Mesenchymal stem cell (in vitro differentiated cells and primary cell): ENCODE results near the gene KIF21A.
"Not testable (repeated sequence)": the region's sequence is repeated elsewhere in the genome, so short reads cannot be mapped to it uniquely, and the experiment has no call there.

ENCODE experiments used
- DNase-seq: peaks from one replicate; pipeline ENCODE4 v3.0.0-alpha.2; 2013
- H2AFZ ChIP-seq: one replicate; pipeline ENCODE4 v1.6.1; 2013; ENCODE audit warnings: low read depth, mild to moderate bottlenecking, control low read depth, inconsistent platforms, low read length, moderate library complexity
- H2AK5ac ChIP-seq: 2 replicates; pipeline ENCODE4 v1.6.1; 2013; ENCODE audit warnings: low read length, moderate library complexity, mild to moderate bottlenecking, inconsistent platforms; ENCODE audit not compliant: severe bottlenecking
- H2BK120ac ChIP-seq: one replicate; pipeline ENCODE4 v1.6.1; 2013; ENCODE audit warnings: low read depth, mild to moderate bottlenecking, inconsistent platforms, low read length, moderate library complexity
- H2BK12ac ChIP-seq, 2 experiments: one replicate each; pipeline ENCODE4 v1.6.1; 2013; ENCODE audit warnings: inconsistent platforms in 2 of 2, low read length in 2 of 2, mild to moderate bottlenecking in 2 of 2, moderate library complexity in 2 of 2, control low read depth in 1 of 2
- H2BK15ac ChIP-seq: one replicate; pipeline ENCODE4 v1.6.1; 2013; ENCODE audit warnings: mild to moderate bottlenecking, low read depth, inconsistent platforms; ENCODE audit not compliant: poor library complexity, severe bottlenecking
- H2BK5ac ChIP-seq: 2 replicates; pipeline ENCODE4 v1.6.1; 2013; ENCODE audit warnings: low read depth, mild to moderate bottlenecking, low read length, control low read depth, inconsistent platforms; ENCODE audit not compliant: poor library complexity, severe bottlenecking
- H3K14ac ChIP-seq, 2 experiments: one replicate each; pipeline ENCODE4 v1.6.1; 2013; ENCODE audit warnings: inconsistent platforms in 2 of 2, low read length in 2 of 2, control low read depth in 1 of 2, mild to moderate bottlenecking in 1 of 2, moderate library complexity in 1 of 2
- H3K18ac ChIP-seq, 2 experiments: one replicate each; pipeline ENCODE4 v1.6.1; 2013; ENCODE audit warnings: inconsistent platforms in 2 of 2, low read length in 2 of 2, control low read depth in 1 of 2, low read depth in 1 of 2, mild to moderate bottlenecking in 1 of 2
- H3K23ac ChIP-seq, 2 experiments: one replicate each; pipeline ENCODE4 v1.6.1; 2013; ENCODE audit warnings: inconsistent platforms in 2 of 2, low read length in 2 of 2, mild to moderate bottlenecking in 2 of 2, moderate library complexity in 2 of 2, control low read depth in 1 of 2
- H3K27ac ChIP-seq: 2 replicates; pipeline ENCODE4 v1.5.1; 2013; ENCODE audit warnings: mild to moderate bottlenecking, moderate library complexity, low read length, control low read depth, inconsistent platforms; ENCODE audit not compliant: poor library complexity, severe bottlenecking
- H3K27me3 ChIP-seq, 2 experiments: 2 replicates each; pipeline versions ENCODE4 v1.6.1 to v1.7.0; 2013; ENCODE audit warnings: low read length in 2 of 2, mild to moderate bottlenecking in 2 of 2, moderate library complexity in 2 of 2, control low read depth in 1 of 2, inconsistent platforms in 1 of 2; ENCODE audit not compliant: control insufficient read depth in 1 of 2, insufficient read depth in 1 of 2
- H3K36me3 ChIP-seq, 2 experiments: 2 replicates each; pipeline versions ENCODE4 v1.6.1 to v1.7.0; 2013; ENCODE audit warnings: low read length in 2 of 2, control low read depth in 1 of 2, inconsistent platforms in 1 of 2, low read depth in 1 of 2, mild to moderate bottlenecking in 1 of 2; ENCODE audit not compliant: insufficient read depth in 2 of 2, control insufficient read depth in 1 of 2
- H3K4ac ChIP-seq, 2 experiments: one replicate each; pipeline ENCODE4 v1.6.1; 2013; ENCODE audit warnings: inconsistent platforms in 2 of 2, low read length in 2 of 2, mild to moderate bottlenecking in 2 of 2, moderate library complexity in 2 of 2, control low read depth in 1 of 2, low read depth in 1 of 2
- H3K4me1 ChIP-seq: 2 replicates; pipeline ENCODE4 v1.6.1; 2013; ENCODE audit warnings: low read depth, low read length, control low read depth; ENCODE audit not compliant: control insufficient read depth, insufficient read depth
- H3K4me2 ChIP-seq: 2 replicates; pipeline ENCODE4 v1.6.1; 2013; ENCODE audit warnings: low read length, mild to moderate bottlenecking, inconsistent platforms; ENCODE audit not compliant: poor library complexity, severe bottlenecking
- H3K4me3 ChIP-seq, 2 experiments: 2 replicates each; pipeline versions ENCODE4 v1.5.1 to v1.7.0; 2013; ENCODE audit warnings: low read length in 2 of 2, mild to moderate bottlenecking in 2 of 2, control low read depth in 1 of 2, low read depth in 1 of 2; ENCODE audit not compliant: insufficient read depth in 1 of 2
- H3K79me1 ChIP-seq: replicated peaks from 2 replicates; pipeline ENCODE4 v1.6.1; 2013; ENCODE audit warnings: mild to moderate bottlenecking, control low read depth, low read length, inconsistent platforms; ENCODE audit not compliant: poor library complexity, severe bottlenecking
- H3K9ac ChIP-seq: 2 replicates; pipeline ENCODE4 v1.7.0; 2013; ENCODE audit warnings: mild to moderate bottlenecking, low read length, moderate library complexity
- H3K9me3 ChIP-seq: 2 replicates; pipeline ENCODE4 v1.7.0; 2013; ENCODE audit warnings: mild to moderate bottlenecking, low read length; ENCODE audit not compliant: control insufficient read depth
- H4K8ac ChIP-seq: one replicate; pipeline ENCODE4 v1.6.1; 2013; ENCODE audit warnings: inconsistent platforms, mild to moderate bottlenecking, low read length, moderate library complexity
- H4K91ac ChIP-seq: one replicate; pipeline ENCODE4 v1.6.1; 2013; ENCODE audit warnings: mild to moderate bottlenecking, low read length, inconsistent platforms
- WGBS: methylation state at CpG from one replicate; pipeline ENCODE4 v1.1.7; 2013; ENCODE audit warnings: mixed read lengths; 5-methylcytosine and 5-hydroxymethylcytosine counted together

The KIF21A gene

GRCh38 chr12:39296496-39296895 lies 146.4 kb downstream of the KIF21A start:
- DNase-seq = no peak
- WGBS = 89% methylated on average over 1 of the region's 1 CpG

GRCh38 chr12:39295593-39295992 lies 147.3 kb downstream of the KIF21A start:
- H3K4me2 ChIP-seq = not testable (repeated sequence)

More at GRCh38 chr12:39296496-39296895, 146.4 kb downstream of the KIF21A start:
- Histone ChIP-seq H3K36me3 (no peaks in the 10 kb centered on the region), H3K4ac (no peak overlapping the region), H3K27ac (no peak overlapping the region), H2AK5ac (no peak overlapping the region), H3K4me3 (no peak overlapping the region), H2BK120ac (no peak overlapping the region), H2BK15ac (no peak overlapping the region), H3K9ac (no peak overlapping the region), H3K4me1 (no peaks in the 10 kb centered on the region), H2BK5ac (no peak overlapping the region), H2AFZ (no peak overlapping the region), H3K18ac (peak overlapping the region in 1 of 2 experiments; percentile 2), H3K27me3 (no peaks in the 10 kb centered on the region), H4K91ac (no peak overlapping the region), H3K23ac (no peak overlapping the region), H4K8ac (no peak overlapping the region), H3K79me1 (no peaks in the 10 kb centered on the region), H2BK12ac (no peak overlapping the region), H3K4me2 (no peak overlapping the region), H3K9me3 (no peaks in the 10 kb centered on the region), H3K14ac (peak overlapping the region in 1 of 2 experiments; percentile 65)

GRCh38 chr12:39294715-39295114 lies 148.2 kb downstream of the KIF21A start:
- no peak overlapping the region for H4K91ac ChIP-seq
- whole genome bisulfite sequencing = 41% methylated on average over 1 of the region's 2 CpGs
- H3K14ac ChIP-seq = no peak overlapping the region

More at GRCh38 chr12:39295593-39295992, 147.3 kb downstream of the KIF21A start:
- H3K23ac ChIP-seq, H3K36me3 ChIP-seq, H2BK15ac ChIP-seq, H2BK12ac ChIP-seq, H3K79me1 ChIP-seq, H4K91ac ChIP-seq, H3K18ac ChIP-seq, H2AFZ ChIP-seq, H3K4me3 ChIP-seq, H3K14ac ChIP-seq, DNase-seq, H3K27ac ChIP-seq, H3K9ac ChIP-seq, H3K4ac ChIP-seq, H3K27me3 ChIP-seq, H2AK5ac ChIP-seq, H4K8ac ChIP-seq, H3K4me1 ChIP-seq, H3K9me3 ChIP-seq, H2BK5ac ChIP-seq, H2BK120ac ChIP-seq: not testable (repeated sequence)
- 97% methylated on average over 11 of the region's 12 CpGs for WGBS

GRCh38 chr12:39292125-39292630 lies 150.7 kb downstream of the KIF21A start:
- Histone ChIP-seq H3K36me3 (no peaks in the 10 kb centered on the region), H2BK5ac (no peak overlapping the region), H2BK12ac (no peak overlapping the region), H4K8ac (no peak overlapping the region), H3K9ac (no peak overlapping the region), H2BK15ac (no peak overlapping the region), H3K9me3 (no peaks in the 10 kb centered on the region), H3K27ac (no peak overlapping the region), H3K4me3 (no peak overlapping the region), H3K23ac (no peak overlapping the region), H4K91ac (no peak overlapping the region), H3K4ac (no peak overlapping the region), H3K14ac (no peak overlapping the region), H3K4me1 (no peaks in the 10 kb centered on the region), H3K79me1 (no peaks in the 10 kb centered on the region), H2AK5ac (no peak overlapping the region), H3K18ac (no peak overlapping the region), H2AFZ (no peak overlapping the region), H2BK120ac (no peak overlapping the region), H3K27me3 (no peaks in the 10 kb centered on the region), H3K4me2 (no peak overlapping the region)
- WGBS = no CpG with 5 or more reads among the region's 1 CpG
- DNase-seq = no peak

More at GRCh38 chr12:39294715-39295114, 148.2 kb downstream of the KIF21A start:
- no peak overlapping the region for H3K23ac ChIP-seq
- no peak overlapping the region for H2BK12ac ChIP-seq
- no peak overlapping the region for H3K18ac ChIP-seq
- no peaks in the 10 kb centered on the region for H3K27me3 ChIP-seq
- no peaks in the 10 kb centered on the region for H3K9me3 ChIP-seq
- no peak overlapping the region for H4K8ac ChIP-seq
- H3K27ac ChIP-seq = no peak overlapping the region
- H2BK5ac ChIP-seq = no peak overlapping the region
- DNase-seq = no peak
- H2BK15ac ChIP-seq = no peak overlapping the region
- no peak overlapping the region for H3K9ac ChIP-seq
- H3K36me3 ChIP-seq = no peaks in the 10 kb centered on the region
- no peaks in the 10 kb centered on the region for H3K79me1 ChIP-seq
- no peak overlapping the region for H3K4me2 ChIP-seq
- H2BK120ac ChIP-seq = no peak overlapping the region
- H2AK5ac ChIP-seq = no peak overlapping the region
- H3K4me3 ChIP-seq = no peak overlapping the region
- no peak overlapping the region for H3K4ac ChIP-seq
- no peak overlapping the region for H2AFZ ChIP-seq
- H3K4me1 ChIP-seq = no peaks in the 10 kb centered on the region
